HepG2 (cell line): ENCODE measurements around the gene LGALS4. TPM values are rescaled to one million over a fixed set of nuclear protein-coding genes. Genes with fewer than 3 reads are reported as not detected.

Experiments used
- AHR ChIP-seq: IDR thresholded peaks from 2 replicates; pipeline ENCODE4 v1.6.1; 2018; ENCODE audit warnings: missing genetic modification reagents, missing compliant biosample characterization
- FOXK2 ChIP-seq: fragments of 450-650 bp; IDR thresholded peaks from 2 replicates; pipeline ENCODE4 v1.6.1; 2016
- GABPA ChIP-seq, 2 experiments: IDR thresholded peaks; 2 replicates each; pipeline ENCODE4 v1.6.1; 2011 to 2016; ENCODE audit warnings: low read depth in 2 of 2, low read length in 1 of 2, missing biosample characterization in 1 of 2, missing genetic modification characterization in 1 of 2
- MYC ChIP-seq: sonication (generic); formaldehyde crosslinking; IDR thresholded peaks from 2 replicates; pipeline ENCODE4 v1.9.0; 2021; ENCODE audit warnings: missing genetic modification reagents, borderline replicate concordance
- PHB2 ChIP-seq: fragments of 450-650 bp; IDR thresholded peaks from 2 replicates; pipeline ENCODE4 v1.6.1; 2018; ENCODE audit not compliant: partially characterized antibody
- POLR2AphosphoS2 ChIP-seq: IDR thresholded peaks from 2 replicates; pipeline ENCODE4 v1.6.1; 2011; ENCODE audit warnings: low read depth, low read length, improper control_type of control experiment
- SKI ChIP-seq: fragments of 450-650 bp; IDR thresholded peaks from one replicate; pipeline ENCODE4 v1.6.1; 2018; ENCODE audit warnings: mild to moderate bottlenecking; ENCODE audit not compliant: partially characterized antibody
- STAT5B ChIP-seq: sonication (generic); formaldehyde crosslinking; IDR thresholded peaks from 2 replicates; pipeline ENCODE4 v1.4.0; 2020; ENCODE audit warnings: missing genetic modification reagents
- ZNF30 ChIP-seq: sonication (generic); formaldehyde crosslinking; IDR thresholded peaks from 2 replicates; pipeline ENCODE4 v1.5.0; 2020; ENCODE audit warnings: mild to moderate bottlenecking, missing genetic modification reagents
- ZNF441 ChIP-seq: sonication (generic); formaldehyde crosslinking; IDR thresholded peaks from 2 replicates; pipeline ENCODE4 v1.7.0; 2021; ENCODE audit warnings: missing genetic modification reagents, borderline replicate concordance
- ZNF777 ChIP-seq: sonication (generic); formaldehyde crosslinking; IDR thresholded peaks from 2 replicates; pipeline ENCODE4 v1.4.0; 2020; ENCODE audit warnings: missing genetic modification reagents
- ZSCAN12 ChIP-seq: sonication (generic); formaldehyde crosslinking; IDR thresholded peaks from 2 replicates; pipeline ENCODE4 v1.9.0; 2021; ENCODE audit warnings: mild to moderate bottlenecking, missing genetic modification reagents
- polyA plus RNA-seq, 8 experiments: library from polyadenylated mRNA; depleted of rRNA in 3 of 8; stranded (reverse) in 7 of 8; unstranded in 1 of 8; fragments of >200 nt; fragmentation: Illumina TruSeq in 4 of 8; extraction: Trizol in 4 of 8; gene quantifications; 2 replicates each; pipeline versions ENCODE4 v1.2.1 to v1.2.3, GENCODE V29; 2011 to 2016; ENCODE audit warnings: low read depth in 4 of 8, missing spikeins in 1 of 8, mixed read lengths in 1 of 8; ENCODE audit not compliant: insufficient read depth in 1 of 8
- total RNA-seq, 5 experiments: library from RNA; depleted of rRNA; stranded (reverse); fragments of >200 nt; fragmentation: Illumina TruSeq; extraction: Trizol; gene quantifications; 2 replicates each; pipeline ENCODE4 v1.2.3, GENCODE V29; 2016; ENCODE audit warnings: low read depth in 1 of 5
- TF ChIP-seq, protein P1 (sequence below): sonication (generic); formaldehyde crosslinking; IDR thresholded peaks from 2 replicates; pipeline ENCODE4 v1.4.0; 2020; ENCODE audit warnings: low read depth, missing genetic modification reagents
- TF ChIP-seq, protein P2 (sequence below): sonication (generic); formaldehyde crosslinking; IDR thresholded peaks from 2 replicates; pipeline ENCODE4 v1.5.0; 2020; ENCODE audit warnings: mild to moderate bottlenecking, missing genetic modification reagents, moderate library complexity
- TF ChIP-seq, protein P3 (sequence below): sonication (generic); formaldehyde crosslinking; IDR thresholded peaks from 2 replicates; pipeline ENCODE4 v1.5.1; 2020; ENCODE audit warnings: missing genetic modification reagents, mild to moderate bottlenecking, borderline replicate concordance
- TF ChIP-seq, protein P4 (sequence below): sonication (generic); formaldehyde crosslinking; IDR thresholded peaks from 2 replicates; pipeline ENCODE4 v1.4.0; 2020; ENCODE audit warnings: missing genetic modification reagents
- TF ChIP-seq, protein P5 (sequence below): sonication (generic); formaldehyde crosslinking; IDR thresholded peaks from 2 replicates; pipeline ENCODE4 v1.4.0; 2020; ENCODE audit warnings: missing genetic modification reagents
- TF ChIP-seq, protein P6 (sequence below): sonication (generic); formaldehyde crosslinking; IDR thresholded peaks from 2 replicates; pipeline ENCODE4 v1.8.1; 2023; ENCODE audit warnings: mild to moderate bottlenecking, missing genetic modification reagents

LGALS4 gene
- total and polyA plus RNA-seq, 2 of the 13 experiments (the other 11 are each of a cell fraction or from before 2014, with no cell fraction given) = 0.24 to 0.71 TPM

DNA sequence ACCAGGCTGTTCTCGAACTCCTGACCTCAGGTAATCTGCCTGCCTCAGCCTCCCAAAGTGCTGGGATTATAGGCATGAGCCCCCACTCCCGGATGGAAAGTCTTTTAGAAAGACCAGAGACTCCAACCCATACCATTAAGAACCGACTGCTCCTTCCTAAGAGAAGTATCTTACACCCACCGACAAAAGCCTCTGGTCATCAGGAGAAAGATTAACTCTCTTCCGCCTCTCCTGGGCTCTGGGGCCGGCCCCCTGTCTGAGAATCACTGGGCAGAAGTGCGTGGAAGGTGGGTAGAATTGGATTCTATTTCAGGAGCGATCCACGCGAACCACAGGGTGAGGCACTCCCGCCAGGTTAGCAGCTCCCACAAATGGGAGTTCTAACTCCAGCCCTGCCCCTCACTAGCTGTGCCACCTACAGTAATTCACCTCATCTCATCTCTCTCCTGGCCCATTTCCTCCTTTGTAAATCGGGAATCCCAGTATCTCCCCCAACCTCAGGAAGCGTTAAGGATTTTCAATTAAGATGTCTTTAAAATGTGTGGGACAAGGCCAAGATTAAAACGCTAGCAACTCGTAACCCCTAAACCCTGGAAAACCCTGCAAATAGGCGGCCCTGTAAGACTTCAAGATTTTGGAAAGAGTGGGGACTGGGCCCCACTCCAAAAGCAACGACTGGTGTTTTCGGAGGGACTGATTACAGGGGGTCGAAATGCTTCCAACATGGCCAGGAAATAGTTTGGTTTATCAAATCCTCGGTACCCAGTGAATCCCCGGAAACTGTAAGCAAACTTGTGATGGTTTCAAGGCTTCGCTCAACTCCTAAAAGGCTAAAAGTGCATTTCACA lies 35.8 kb upstream of the LGALS4 start (continued):
- TF ChIP-seq, protein P1, sequence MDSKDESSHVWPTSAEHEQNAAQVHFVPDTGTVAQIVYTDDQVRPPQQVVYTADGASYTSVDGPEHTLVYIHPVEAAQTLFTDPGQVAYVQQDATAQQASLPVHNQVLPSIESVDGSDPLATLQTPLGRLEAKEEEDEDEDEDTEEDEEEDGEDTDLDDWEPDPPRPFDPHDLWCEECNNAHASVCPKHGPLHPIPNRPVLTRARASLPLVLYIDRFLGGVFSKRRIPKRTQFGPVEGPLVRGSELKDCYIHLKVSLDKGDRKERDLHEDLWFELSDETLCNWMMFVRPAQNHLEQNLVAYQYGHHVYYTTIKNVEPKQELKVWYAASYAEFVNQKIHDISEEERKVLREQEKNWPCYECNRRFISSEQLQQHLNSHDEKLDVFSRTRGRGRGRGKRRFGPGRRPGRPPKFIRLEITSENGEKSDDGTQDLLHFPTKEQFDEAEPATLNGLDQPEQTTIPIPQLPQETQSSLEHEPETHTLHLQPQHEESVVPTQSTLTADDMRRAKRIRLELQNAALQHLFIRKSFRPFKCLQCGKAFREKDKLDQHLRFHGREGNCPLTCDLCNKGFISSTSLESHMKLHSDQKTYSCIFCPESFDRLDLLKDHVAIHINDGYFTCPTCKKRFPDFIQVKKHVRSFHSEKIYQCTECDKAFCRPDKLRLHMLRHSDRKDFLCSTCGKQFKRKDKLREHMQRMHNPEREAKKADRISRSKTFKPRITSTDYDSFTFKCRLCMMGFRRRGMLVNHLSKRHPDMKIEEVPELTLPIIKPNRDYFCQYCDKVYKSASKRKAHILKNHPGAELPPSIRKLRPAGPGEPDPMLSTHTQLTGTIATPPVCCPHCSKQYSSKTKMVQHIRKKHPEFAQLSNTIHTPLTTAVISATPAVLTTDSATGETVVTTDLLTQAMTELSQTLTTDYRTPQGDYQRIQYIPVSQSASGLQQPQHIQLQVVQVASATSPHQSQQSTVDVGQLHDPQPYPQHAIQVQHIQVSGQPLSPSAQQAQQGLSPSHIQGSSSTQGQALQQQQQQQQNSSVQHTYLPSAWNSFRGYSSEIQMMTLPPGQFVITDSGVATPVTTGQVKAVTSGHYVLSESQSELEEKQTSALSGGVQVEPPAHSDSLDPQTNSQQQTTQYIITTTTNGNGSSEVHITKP (CRISPR knock-in tag) = no peak
- TF ChIP-seq ZNF30 (0 out of 2 replicates have a peak, but pooled peaks have one; percentile 34), POLR2AphosphoS2 (no peak), ZNF777 (CRISPR knock-in tag) (0 out of 2 replicates have a peak, but pooled peaks have one; percentile 5), PHB2 (no peak), ZSCAN12 (CRISPR knock-in tag) (no peak), STAT5B (CRISPR knock-in tag) (no peak), AHR (no peak), MYC (CRISPR knock-in tag) (no peak), FOXK2 (no peak), GABPA (IDR thresholded peaks at IDR 0.05; ENCODE audit: low read depth, low read length) (no peak), GABPA (CRISPR knock-in tag; IDR thresholded peaks at IDR 0.05; ENCODE audit: low read depth) (no peak), SKI (no peak), ZNF441 (no peak)
- TF ChIP-seq, protein P2, sequence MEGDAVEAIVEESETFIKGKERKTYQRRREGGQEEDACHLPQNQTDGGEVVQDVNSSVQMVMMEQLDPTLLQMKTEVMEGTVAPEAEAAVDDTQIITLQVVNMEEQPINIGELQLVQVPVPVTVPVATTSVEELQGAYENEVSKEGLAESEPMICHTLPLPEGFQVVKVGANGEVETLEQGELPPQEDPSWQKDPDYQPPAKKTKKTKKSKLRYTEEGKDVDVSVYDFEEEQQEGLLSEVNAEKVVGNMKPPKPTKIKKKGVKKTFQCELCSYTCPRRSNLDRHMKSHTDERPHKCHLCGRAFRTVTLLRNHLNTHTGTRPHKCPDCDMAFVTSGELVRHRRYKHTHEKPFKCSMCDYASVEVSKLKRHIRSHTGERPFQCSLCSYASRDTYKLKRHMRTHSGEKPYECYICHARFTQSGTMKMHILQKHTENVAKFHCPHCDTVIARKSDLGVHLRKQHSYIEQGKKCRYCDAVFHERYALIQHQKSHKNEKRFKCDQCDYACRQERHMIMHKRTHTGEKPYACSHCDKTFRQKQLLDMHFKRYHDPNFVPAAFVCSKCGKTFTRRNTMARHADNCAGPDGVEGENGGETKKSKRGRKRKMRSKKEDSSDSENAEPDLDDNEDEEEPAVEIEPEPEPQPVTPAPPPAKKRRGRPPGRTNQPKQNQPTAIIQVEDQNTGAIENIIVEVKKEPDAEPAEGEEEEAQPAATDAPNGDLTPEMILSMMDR (CRISPR knock-in tag) = no peak
- TF ChIP-seq, protein P3, sequence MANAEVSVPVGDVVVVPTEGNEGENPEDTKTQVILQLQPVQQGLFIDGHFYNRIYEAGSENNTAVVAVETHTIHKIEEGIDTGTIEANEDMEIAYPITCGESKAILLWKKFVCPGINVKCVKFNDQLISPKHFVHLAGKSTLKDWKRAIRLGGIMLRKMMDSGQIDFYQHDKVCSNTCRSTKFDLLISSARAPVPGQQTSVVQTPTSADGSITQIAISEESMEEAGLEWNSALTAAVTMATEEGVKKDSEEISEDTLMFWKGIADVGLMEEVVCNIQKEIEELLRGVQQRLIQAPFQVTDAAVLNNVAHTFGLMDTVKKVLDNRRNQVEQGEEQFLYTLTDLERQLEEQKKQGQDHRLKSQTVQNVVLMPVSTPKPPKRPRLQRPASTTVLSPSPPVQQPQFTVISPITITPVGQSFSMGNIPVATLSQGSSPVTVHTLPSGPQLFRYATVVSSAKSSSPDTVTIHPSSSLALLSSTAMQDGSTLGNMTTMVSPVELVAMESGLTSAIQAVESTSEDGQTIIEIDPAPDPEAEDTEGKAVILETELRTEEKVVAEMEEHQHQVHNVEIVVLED (CRISPR knock-in tag) = no peak
- TF ChIP-seq, protein P4, sequence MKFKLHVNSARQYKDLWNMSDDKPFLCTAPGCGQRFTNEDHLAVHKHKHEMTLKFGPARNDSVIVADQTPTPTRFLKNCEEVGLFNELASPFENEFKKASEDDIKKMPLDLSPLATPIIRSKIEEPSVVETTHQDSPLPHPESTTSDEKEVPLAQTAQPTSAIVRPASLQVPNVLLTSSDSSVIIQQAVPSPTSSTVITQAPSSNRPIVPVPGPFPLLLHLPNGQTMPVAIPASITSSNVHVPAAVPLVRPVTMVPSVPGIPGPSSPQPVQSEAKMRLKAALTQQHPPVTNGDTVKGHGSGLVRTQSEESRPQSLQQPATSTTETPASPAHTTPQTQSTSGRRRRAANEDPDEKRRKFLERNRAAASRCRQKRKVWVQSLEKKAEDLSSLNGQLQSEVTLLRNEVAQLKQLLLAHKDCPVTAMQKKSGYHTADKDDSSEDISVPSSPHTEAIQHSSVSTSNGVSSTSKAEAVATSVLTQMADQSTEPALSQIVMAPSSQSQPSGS (CRISPR knock-in tag) = no peak
- TF ChIP-seq, protein P5, sequence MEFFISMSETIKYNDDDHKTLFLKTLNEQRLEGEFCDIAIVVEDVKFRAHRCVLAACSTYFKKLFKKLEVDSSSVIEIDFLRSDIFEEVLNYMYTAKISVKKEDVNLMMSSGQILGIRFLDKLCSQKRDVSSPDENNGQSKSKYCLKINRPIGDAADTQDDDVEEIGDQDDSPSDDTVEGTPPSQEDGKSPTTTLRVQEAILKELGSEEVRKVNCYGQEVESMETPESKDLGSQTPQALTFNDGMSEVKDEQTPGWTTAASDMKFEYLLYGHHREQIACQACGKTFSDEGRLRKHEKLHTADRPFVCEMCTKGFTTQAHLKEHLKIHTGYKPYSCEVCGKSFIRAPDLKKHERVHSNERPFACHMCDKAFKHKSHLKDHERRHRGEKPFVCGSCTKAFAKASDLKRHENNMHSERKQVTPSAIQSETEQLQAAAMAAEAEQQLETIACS (CRISPR knock-in tag) = no peak
- TF ChIP-seq, protein P6, sequence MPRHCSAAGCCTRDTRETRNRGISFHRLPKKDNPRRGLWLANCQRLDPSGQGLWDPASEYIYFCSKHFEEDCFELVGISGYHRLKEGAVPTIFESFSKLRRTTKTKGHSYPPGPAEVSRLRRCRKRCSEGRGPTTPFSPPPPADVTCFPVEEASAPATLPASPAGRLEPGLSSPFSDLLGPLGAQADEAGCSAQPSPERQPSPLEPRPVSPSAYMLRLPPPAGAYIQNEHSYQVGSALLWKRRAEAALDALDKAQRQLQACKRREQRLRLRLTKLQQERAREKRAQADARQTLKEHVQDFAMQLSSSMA (CRISPR knock-in tag) = no peak
